Measurements from ENCODE around the gene CALR. TPM values are rescaled to one million over a fixed set of nuclear protein-coding genes. Genes with fewer than 3 reads are reported as not detected.

The CALR gene
- polyA plus RNA-seq, 1 of the 3 experiments (the other 2 are of a cell fraction), result 1,334 TPM

GRCh38 chr19:12965017-12965811 is 26.8 kb downstream of the CALR start:
- Histone ChIP-seq H3K9ac (peak overlapping the region; percentile 68; the same call in 1 of the 2 replicates), H3K4me1 (ENCODE audit: control insufficient read depth in 1 of 2, insufficient read depth in 2 of 2, low read depth in 1 of 2, low read length in 1 of 2) (peaks cover 6 to 14% of the 10 kb centered on the region in 2 experiments; a peak in 3 of 4 replicates), H3K79me2 (ENCODE audit: insufficient read depth) (no peaks in the 10 kb centered on the region), H3K9me3 (no peaks in the 10 kb centered on the region), H3F3A (replicated peaks; ENCODE audit: insufficient read depth) (peaks cover 13% of the 10 kb centered on the region), H3K4me2 (peak overlapping the region; percentile 83), H3K36me3 (replicated peaks in 1 of 2; ENCODE audit: control insufficient read depth in 1 of 2, insufficient read depth in 2 of 2, low read length in 1 of 2) (no peaks in the 10 kb centered on the region), H2AFZ (ENCODE audit: low read depth) (peak overlapping the region; percentile 96), H3K9me2 (no peaks in the 10 kb centered on the region), H4K20me1 (ENCODE audit: insufficient read depth) (no peaks in the 10 kb centered on the region), H3K27me3 (ENCODE audit: insufficient read depth) (no peaks in the 10 kb centered on the region), H3K4me3 (ENCODE audit: low read depth in 2 of 2, low read length in 1 of 2) (peak overlapping the region; percentile 48 to 63), H3K27ac (ENCODE audit: low read depth in 2 of 2, low read length in 1 of 2) (peak overlapping the region; percentile 59 to 75)
- peak; percentile 89 for DNase-seq
- ChIA-PET POLR2A (interaction anchor here (0.8 to 2.0 kb wide), 15 partner anchors 9 to 190 kb away, joined by 3 to 17 read pairs (median 4); partner anchors contain the start of genes CALR, GADD45GIP1 and RAD23A), CTCF (interaction anchor here (0.7 to 24.6 kb wide), 86 partner anchors 11 to 871 kb away, joined by 3 to 603 read pairs (median 6); partner anchors contain the start of genes CALR, DNASE2, FARSA and GADD45GIP1)
- 6% methylated on average over 14 of the region's 34 CpGs for WGBS (ENCODE audit: low lambda C conversion rate)
- TF ChIP-seq JUND (IDR thresholded peaks at IDR 0.05) (no peak), TEAD4 (IDR thresholded peaks at IDR 0.05; ENCODE audit: borderline replicate concordance, insufficient read depth) (no peak), USF2 (IDR thresholded peaks at IDR 0.05; ENCODE audit: borderline replicate concordance, low read depth, low read length) (no peak), YY1 (IDR thresholded peaks at IDR 0.05; ENCODE audit: low read depth) (0 out of 2 replicates have a peak, but pooled peaks have one; percentile 10), REST (IDR thresholded peaks at IDR 0.05; ENCODE audit: low read depth, low read length) (no peak), RCOR1 (IDR thresholded peaks at IDR 0.05; ENCODE audit: low read length) (no peak; the same call in 1 of the 2 replicates), NRF1 (IDR thresholded peaks at IDR 0.05; ENCODE audit: low read depth, low read length) (no peak), RXRA (IDR thresholded peaks at IDR 0.05; ENCODE audit: borderline replicate concordance, low read depth) (no peak), FOXJ3 (CRISPR knock-in tag; IDR thresholded peaks at IDR 0.05) (no peak), RAD21 (IDR thresholded peaks at IDR 0.05; ENCODE audit: low read length) (peak; percentile 79), SMC3 (IDR thresholded peaks at IDR 0.05; ENCODE audit: low read depth, low read length) (peak; percentile 61; the same call in 1 of the 2 replicates), TCF12 (IDR thresholded peaks at IDR 0.05) (no peak), MXI1 (IDR thresholded peaks at IDR 0.05; ENCODE audit: low read depth, low read length) (no peak), TAF1 (IDR thresholded peaks at IDR 0.05; ENCODE audit: borderline replicate concordance, low read depth, low read length) (peak; percentile 19; the same call in 1 of the 2 replicates), USF1 (IDR thresholded peaks at IDR 0.05; ENCODE audit: borderline replicate concordance, low read depth) (no peak), NFIC (IDR thresholded peaks at IDR 0.05; ENCODE audit: borderline replicate concordance) (no peak), EZH2phosphoT487 (IDR thresholded peaks at IDR 0.05; ENCODE audit: borderline replicate concordance, low read depth) (no peak), SIN3A (IDR thresholded peaks at IDR 0.05; ENCODE audit: borderline replicate concordance, low read depth, low read length) (no peak), ZBTB33 (IDR thresholded peaks at IDR 0.05; ENCODE audit: borderline replicate concordance, low read depth) (no peak), RFX5 (IDR thresholded peaks at IDR 0.05; ENCODE audit: low read length) (no peak), EP300 (IDR thresholded peaks at IDR 0.05; ENCODE audit: borderline replicate concordance in 1 of 2, low read depth in 1 of 2, low read length in 1 of 2) (no peak), MEF2A (IDR thresholded peaks at IDR 0.05; ENCODE audit: borderline replicate concordance, low read depth) (no peak), FOXM1 (IDR thresholded peaks at IDR 0.05; ENCODE audit: low read depth) (no peak), FOSL2 (IDR thresholded peaks at IDR 0.05; ENCODE audit: borderline replicate concordance, low read depth) (no peak), CHD2 (IDR thresholded peaks at IDR 0.05; ENCODE audit: low read length, partially characterized antibody) (no peak), GATA2 (CRISPR knock-in tag; IDR thresholded peaks at IDR 0.05) (no peak), POLR2AphosphoS5 (IDR thresholded peaks at IDR 0.05; ENCODE audit: low read depth, low read length) (no peak)

All from SK-N-SH (cell line).